HG02623 (cell line): ENCODE data around the gene LHFPL3.
"Not testable (repeated sequence)": the region's sequence is repeated elsewhere in the genome, so short reads cannot be mapped to it uniquely, and the experiment has no call there.

Source experiments
- ATAC-seq: cut with Tn5 transposase; IDR thresholded peaks from one replicate; pipeline ENCODE4 v1.9.1; 2021; ENCODE audit warnings: moderate library complexity; ENCODE audit not compliant: unreplicated experiment

The LHFPL3 gene

GRCh38 chr7:104891949-104892348, 563.5 kb downstream of the LHFPL3 start:
- no peak for ATAC-seq

DNA sequence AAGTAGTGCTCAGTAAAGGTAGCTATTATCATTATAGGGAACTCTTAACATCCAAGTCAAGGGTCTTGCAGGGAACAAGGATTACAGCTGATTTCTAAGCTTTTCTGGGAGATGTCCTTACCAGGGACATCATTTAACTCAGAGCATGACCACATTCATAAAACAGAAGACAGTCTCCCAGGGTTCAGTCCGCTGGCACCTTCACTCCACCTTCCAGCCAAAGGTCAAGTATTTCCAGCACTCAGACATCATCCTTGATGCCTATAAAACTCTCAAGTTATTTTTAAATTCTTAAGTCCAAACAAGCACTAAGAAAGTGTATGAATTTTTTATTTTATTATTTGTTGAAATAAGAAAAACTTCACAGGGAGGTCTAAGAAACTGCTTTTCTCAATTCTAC, 565.9 kb downstream of the LHFPL3 start:
- no peak for ATAC-seq

GRCh38 chr7:104894726-104895521, 566.5 kb downstream of the LHFPL3 start:
- no peak for ATAC-seq

- peak; percentile 37 for ATAC-seq
These were observed 567.3 kb downstream of the LHFPL3 start for GRCh38 chr7:104895522-104896236.

GRCh38 chr7:104898434-104898833, 570.0 kb downstream of the LHFPL3 start:
- ATAC-seq = no peak

DNA sequence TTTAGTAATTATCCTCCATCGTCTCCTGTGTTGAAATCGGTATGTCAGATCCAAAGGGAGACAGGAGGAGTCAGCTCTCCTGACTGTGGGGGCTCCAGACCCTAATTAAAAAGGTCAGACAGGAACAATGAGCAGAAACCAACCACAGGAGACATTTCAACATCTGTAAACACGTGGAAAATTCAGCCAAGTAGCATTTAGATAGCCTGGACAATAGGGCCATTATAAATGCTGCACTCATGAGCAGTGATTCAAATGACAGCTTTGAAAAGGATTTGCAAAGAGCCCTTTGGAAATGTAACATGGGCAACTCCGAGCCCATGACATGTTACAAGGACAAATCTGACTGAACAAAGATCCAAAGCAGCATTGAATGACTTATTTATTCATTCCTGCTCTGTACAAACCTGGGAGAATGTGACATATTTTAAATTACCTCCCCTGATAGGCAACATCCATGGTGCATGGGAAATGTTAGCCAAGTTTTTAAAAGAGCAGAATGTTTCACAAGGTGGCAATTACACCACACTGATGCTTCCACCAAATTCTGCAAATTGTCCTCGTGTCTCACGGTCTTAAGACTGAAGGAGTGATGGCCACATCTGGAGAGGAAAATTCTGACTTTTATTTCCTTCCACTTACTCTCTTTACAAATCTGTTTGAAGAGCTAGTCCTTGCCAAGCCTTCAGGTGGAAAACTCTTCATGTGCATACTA, 572.3 kb downstream of the LHFPL3 start:
- ATAC-seq = no peak

DNA sequence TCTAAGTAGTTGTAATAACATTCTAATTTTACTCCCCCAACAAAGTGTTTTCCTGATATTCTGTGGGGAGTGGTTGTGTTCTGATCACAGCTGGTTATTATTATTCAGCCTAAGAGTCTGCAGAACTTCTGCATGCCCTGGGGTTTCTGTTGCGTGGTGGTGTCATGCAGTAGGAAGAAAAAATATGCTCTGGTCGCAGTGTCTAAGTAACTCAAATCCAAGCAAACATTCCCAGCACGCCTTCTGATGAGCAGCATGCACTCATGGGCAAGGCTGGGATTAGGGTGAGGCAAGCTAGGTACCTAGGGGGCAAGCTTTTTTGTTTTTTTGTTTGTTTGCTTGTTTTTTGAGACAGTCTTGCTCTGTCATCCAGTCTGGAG, 572.8 kb downstream of the LHFPL3 start:
- ATAC-seq = no peak

DNA sequence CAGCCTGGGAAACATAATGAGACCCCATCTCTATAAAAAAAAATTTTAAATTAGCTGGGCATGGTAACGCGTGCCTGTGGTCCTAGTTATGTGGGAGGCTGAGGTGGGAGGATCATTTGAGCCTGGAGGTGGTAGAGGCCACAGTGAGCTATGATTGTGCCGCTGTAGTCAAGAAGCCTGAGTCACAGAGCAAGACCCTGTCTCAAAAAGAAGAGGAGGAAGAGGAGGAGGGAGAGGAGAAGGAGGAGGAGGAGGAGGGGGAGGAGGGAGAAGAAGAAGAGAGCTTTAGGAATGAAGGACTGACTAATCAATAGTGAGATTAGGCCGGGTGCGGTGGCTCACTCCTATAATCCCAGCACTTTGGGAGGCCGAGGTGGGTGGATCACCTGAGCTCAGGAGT, 573.8 kb downstream of the LHFPL3 start:
- no peak for ATAC-seq

- no peak for ATAC-seq
These were observed 574.6 kb downstream of the LHFPL3 start for GRCh38 chr7:104903044-104903443.

DNA sequence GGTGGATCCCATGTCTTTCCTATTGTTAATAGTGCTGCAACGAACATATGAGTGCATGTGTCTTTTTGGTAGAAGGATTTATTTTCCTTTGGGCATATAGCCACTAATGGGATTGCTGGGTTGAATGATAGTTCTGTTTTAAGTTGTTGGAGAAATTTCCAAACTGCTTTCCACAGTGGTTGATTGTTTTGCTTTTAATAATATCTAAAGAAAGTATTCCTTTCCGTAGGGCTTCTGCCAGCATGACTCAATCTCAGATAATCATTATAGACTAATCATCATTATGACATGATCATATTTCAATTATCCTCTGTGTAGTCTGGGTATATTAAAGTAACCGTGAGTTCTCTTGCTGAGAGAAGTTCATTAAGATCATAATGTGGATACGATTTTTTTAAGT, 575.4 kb downstream of the LHFPL3 start:
- no peak for ATAC-seq

DNA sequence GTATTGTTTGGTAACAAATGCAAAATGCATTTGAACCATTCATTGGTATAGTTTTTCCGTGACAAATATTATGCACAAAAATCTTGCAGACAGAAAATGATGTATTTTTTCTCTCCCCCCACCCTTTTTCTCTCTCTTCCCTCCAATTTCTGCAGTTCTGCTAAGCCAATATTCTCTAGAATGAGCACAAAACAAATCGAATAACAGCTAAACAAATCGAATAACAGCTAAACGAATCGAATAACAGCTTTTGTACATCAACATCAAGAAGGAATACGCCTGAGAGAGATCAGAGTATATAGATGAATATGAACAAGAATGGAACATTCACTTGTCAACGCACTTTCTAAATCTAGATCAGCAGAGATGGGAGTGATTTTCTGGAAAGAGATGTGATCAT, 577.6 kb downstream of the LHFPL3 start:
- no peak for ATAC-seq

DNA sequence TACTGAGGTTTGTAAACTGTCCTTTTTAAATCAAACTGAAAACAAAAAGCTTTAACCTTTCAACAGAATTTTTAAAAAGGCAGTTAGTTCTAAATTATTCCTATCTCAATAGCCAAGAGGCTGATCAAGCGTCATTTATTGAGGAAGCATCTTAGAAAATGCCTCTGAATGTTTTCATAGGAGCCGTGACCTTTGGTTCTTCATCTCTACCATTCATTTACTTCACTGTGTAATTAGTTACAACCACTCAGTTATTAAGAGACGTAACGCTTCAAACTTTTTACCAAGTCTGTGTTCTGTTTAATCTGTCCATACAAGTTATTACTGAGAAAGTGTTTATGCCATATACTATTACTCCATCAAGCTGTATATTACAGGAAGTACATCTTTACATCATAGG, 578.2 kb downstream of the LHFPL3 start:
- no peak for ATAC-seq

GRCh38 chr7:104908636-104909035, 580.2 kb downstream of the LHFPL3 start:
- ATAC-seq = no peak

DNA sequence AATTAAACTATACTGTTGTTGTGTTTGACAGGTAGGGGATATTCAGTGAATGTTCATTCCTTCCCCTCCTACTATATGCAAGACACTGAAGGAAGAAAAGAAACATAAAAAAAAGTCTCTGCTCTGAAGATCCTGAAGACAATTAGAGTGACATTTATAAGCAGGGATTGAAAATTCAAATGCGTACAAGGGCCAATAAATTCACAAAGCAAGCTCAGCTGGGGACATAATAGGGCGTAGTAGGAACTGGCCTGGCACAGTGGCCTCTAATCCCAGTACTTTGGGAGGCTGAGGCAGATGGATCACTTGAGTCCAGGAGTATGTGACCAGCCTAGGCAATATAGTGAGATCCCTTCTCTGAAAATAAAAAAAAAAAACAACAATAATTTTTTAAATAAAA, 580.7 kb downstream of the LHFPL3 start:
- ATAC-seq = no peak

DNA sequence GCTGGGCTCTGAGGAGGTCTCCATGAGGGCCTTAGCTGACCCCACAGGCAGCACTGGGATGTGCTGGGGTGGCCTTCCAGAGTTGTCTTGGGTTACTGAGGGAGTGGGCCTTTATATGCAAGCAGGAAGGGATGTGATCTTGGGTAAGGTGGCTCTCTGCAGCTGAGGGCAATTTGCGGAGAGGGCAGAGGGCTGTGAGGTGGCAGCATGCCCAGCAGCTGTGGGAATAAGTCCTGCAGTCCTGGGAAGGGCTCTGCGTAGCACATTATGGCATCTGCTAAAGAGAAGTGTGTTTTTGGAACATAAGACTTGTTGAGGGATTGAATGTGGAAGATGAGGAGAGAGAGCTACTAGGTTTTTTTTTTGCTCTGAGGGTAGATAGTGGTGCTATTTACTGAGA, 586.0 kb downstream of the LHFPL3 start:
- ATAC-seq = no peak

GRCh38 chr7:104921596-104921995, 593.2 kb downstream of the LHFPL3 start:
- no peak for ATAC-seq

GRCh38 chr7:104922182-104923009, 594.0 kb downstream of the LHFPL3 start:
- no peak for ATAC-seq

DNA sequence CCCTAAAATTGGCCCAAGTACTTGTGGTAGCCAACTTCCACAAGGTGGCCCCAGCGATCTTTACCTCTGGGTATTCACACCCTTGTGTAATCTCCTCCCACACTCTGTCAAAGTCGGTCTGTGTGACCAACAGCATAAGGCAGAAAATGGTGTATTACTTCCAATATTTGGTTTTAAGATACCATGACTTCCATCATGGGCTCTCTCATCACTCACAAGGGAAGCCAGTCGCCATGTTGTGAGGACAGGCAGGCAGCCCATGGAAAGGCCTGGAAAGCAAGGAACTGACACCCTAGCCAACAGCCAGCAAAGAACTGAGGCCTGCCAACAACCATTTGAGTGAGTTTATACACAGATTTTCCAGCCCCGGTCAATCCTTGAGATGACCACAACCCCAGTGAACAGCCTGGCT, 594.6 kb downstream of the LHFPL3 start:
- peak; percentile 91 for ATAC-seq

- not testable (repeated sequence) for ATAC-seq
These were observed 597.8 kb downstream of the LHFPL3 start for GRCh38 chr7:104926189-104926588.

- no peak for ATAC-seq
These were observed 598.2 kb downstream of the LHFPL3 start for GRCh38 chr7:104926601-104927041.

- ATAC-seq = no peak
These were observed 598.7 kb downstream of the LHFPL3 start for GRCh38 chr7:104927055-104927454.
